Measurements from ENCODE around the gene SCAMP1. TPM values are rescaled to one million over a fixed set of nuclear protein-coding genes. Genes with fewer than 3 reads are reported as not detected.
A peak's percentile ranks its signal among the peaks of the same experiment; 100 is the strongest.

SCAMP1 gene
- total and polyA plus RNA-seq, 2 of the 13 experiments (the other 11 are each of a cell fraction or from before 2014, with no cell fraction given) = 18.2 to 33.7 TPM

DNA sequence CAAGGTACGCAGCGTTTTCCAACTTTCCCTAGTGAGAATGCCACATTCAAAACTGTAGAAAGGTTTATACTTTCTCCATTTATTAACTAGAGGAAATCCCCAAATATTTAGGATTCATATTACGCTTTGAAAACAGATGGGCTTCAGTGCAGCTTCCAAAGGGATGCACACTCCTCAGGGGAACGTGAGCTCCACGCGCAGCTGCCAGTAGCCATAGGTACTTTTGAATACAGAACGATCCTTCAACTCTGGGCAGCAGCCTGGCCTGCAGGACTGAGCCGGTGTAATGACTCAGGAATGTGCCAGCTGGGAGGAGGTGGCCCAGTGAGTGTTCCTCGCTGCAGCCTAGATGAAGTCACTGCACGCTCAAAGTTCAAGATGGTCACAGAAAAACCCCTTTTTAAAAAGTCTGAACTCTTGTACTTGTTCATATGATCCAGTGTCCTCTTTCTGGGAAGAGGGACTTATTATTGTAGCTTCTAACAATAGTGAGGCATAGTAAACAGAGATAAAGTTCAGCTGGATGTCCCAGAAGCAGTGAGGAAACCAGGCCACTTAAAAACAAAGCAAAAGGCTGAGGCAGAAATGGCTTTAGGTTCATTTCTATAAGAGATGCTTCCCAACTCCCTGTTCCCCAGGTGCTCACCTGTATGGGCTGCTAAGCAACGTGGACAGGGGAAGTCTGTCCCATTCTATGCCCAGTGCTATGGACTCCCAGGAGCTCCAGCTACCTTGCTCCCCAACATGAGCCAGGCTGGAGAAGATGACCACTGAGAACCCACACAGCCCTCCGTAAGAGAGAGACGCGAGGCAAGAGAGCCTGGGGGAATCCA lies 158.2 kb downstream of the SCAMP1 start (continued):
- TF ChIP-seq LCORL (IDR thresholded peaks at IDR 0.05) = no peak
- peak; percentile 95 for TF ChIP-seq LCORL (CRISPR knock-in tag; IDR thresholded peaks at IDR 0.05)
- peak; percentile 37 for TF ChIP-seq ZNF629 (CRISPR knock-in tag; conservative IDR thresholded peaks at IDR 0.05)
- no peak for TF ChIP-seq ZNF20 (CRISPR knock-in tag; IDR thresholded peaks at IDR 0.05)
- TF ChIP-seq RXRB (CRISPR knock-in tag; IDR thresholded peaks at IDR 0.05; ENCODE audit: borderline replicate concordance) = peak; percentile 91
- no peak for TF ChIP-seq ZSCAN22 (CRISPR knock-in tag; IDR thresholded peaks at IDR 0.05)
- TF ChIP-seq, protein P1, sequence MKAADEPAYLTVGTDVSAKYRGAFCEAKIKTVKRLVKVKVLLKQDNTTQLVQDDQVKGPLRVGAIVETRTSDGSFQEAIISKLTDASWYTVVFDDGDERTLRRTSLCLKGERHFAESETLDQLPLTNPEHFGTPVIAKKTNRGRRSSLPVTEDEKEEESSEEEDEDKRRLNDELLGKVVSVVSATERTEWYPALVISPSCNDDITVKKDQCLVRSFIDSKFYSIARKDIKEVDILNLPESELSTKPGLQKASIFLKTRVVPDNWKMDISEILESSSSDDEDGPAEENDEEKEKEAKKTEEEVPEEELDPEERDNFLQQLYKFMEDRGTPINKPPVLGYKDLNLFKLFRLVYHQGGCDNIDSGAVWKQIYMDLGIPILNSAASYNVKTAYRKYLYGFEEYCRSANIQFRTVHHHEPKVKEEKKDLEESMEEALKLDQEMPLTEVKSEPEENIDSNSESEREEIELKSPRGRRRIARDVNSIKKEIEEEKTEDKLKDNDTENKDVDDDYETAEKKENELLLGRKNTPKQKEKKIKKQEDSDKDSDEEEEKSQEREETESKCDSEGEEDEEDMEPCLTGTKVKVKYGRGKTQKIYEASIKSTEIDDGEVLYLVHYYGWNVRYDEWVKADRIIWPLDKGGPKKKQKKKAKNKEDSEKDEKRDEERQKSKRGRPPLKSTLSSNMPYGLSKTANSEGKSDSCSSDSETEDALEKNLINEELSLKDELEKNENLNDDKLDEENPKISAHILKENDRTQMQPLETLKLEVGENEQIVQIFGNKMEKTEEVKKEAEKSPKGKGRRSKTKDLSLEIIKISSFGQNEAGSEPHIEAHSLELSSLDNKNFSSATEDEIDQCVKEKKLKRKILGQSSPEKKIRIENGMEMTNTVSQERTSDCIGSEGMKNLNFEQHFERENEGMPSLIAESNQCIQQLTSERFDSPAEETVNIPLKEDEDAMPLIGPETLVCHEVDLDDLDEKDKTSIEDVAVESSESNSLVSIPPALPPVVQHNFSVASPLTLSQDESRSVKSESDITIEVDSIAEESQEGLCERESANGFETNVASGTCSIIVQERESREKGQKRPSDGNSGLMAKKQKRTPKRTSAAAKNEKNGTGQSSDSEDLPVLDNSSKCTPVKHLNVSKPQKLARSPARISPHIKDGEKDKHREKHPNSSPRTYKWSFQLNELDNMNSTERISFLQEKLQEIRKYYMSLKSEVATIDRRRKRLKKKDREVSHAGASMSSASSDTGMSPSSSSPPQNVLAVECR (CRISPR knock-in tag; IDR thresholded peaks at IDR 0.05; ENCODE audit: borderline replicate concordance) = peak; percentile 71
- peak; percentile 19; the same call in 1 of the 2 replicates for TF ChIP-seq CEBPG (CRISPR knock-in tag; IDR thresholded peaks at IDR 0.05)
- TF ChIP-seq DMAP1 (CRISPR knock-in tag; IDR thresholded peaks at IDR 0.05) = 0 out of 2 replicates have a peak, but pooled peaks have one; percentile 29
- TF ChIP-seq, protein P2, sequence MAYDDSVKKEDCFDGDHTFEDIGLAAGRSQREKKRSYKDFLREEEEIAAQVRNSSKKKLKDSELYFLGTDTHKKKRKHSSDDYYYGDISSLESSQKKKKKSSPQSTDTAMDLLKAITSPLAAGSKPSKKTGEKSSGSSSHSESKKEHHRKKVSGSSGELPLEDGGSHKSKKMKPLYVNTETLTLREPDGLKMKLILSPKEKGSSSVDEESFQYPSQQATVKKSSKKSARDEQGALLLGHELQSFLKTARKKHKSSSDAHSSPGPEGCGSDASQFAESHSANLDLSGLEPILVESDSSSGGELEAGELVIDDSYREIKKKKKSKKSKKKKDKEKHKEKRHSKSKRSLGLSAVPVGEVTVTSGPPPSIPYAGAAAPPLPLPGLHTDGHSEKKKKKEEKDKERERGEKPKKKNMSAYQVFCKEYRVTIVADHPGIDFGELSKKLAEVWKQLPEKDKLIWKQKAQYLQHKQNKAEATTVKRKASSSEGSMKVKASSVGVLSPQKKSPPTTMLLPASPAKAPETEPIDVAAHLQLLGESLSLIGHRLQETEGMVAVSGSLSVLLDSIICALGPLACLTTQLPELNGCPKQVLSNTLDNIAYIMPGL (CRISPR knock-in tag; IDR thresholded peaks at IDR 0.05; ENCODE audit: borderline replicate concordance in 1 of 2, low read depth in 1 of 2) = peak; percentile 35 to 36; a peak in 1 of 4 replicates
- TF ChIP-seq TOPORS (CRISPR knock-in tag; IDR thresholded peaks at IDR 0.05) = no peak
- no peak for TF ChIP-seq ONECUT2 (CRISPR knock-in tag; IDR thresholded peaks at IDR 0.05)
- TF ChIP-seq SMAD3 (CRISPR knock-in tag; IDR thresholded peaks at IDR 0.05) = no peak
- TF ChIP-seq PRPF4 (IDR thresholded peaks at IDR 0.05; ENCODE audit: low read depth, low read length, poor library complexity, severe bottlenecking) = no peak
- peak; percentile 69; the same call in 1 of the 2 replicates for TF ChIP-seq MIER3 (CRISPR knock-in tag; IDR thresholded peaks at IDR 0.05; ENCODE audit: borderline replicate concordance)
- peak; percentile 76 for TF ChIP-seq BHLHE40 (IDR thresholded peaks at IDR 0.05; ENCODE audit: low read length)
- peak; percentile 38; the same call in 1 of the 2 replicates for TF ChIP-seq RFXAP (CRISPR knock-in tag; IDR thresholded peaks at IDR 0.05; ENCODE audit: borderline replicate concordance)
- peak; percentile 80 for TF ChIP-seq FOXJ3 (CRISPR knock-in tag; IDR thresholded peaks at IDR 0.05; ENCODE audit: borderline replicate concordance)
- no peak; a peak in 1 of 4 replicates for TF ChIP-seq ATF4 (CRISPR knock-in tag; IDR thresholded peaks at IDR 0.05)

All from HepG2 (cell line).